DMS79 treated with DMSO at 0.1 percent for 48 hours (cell line): ENCODE data around the gene SIGLEC15.
"Not testable (repeated sequence)": the region's sequence is repeated elsewhere in the genome, so short reads cannot be mapped to it uniquely, and the experiment has no call there.

Experiments used
- DNase-seq: peaks from one replicate; lab custom pipeline; 2025; lab: John Stamatoyannopoulos, UW

The SIGLEC15 gene

GRCh38 chr18:45820106-45820745 is 5.2 kb upstream of the SIGLEC15 start:
- DNase-seq, result no peak

- no peak for DNase-seq
Measured at GRCh38 chr18:45821026-45821425, 4.4 kb upstream of the SIGLEC15 start.

GRCh38 chr18:45821711-45822110 is 3.8 kb upstream of the SIGLEC15 start:
- no peak for DNase-seq

GRCh38 chr18:45826084-45826483 is 609 bp downstream of the SIGLEC15 start:
- no peak for DNase-seq

GRCh38 chr18:45826716-45827115 is 1.2 kb downstream of the SIGLEC15 start:
- not testable (repeated sequence) for DNase-seq

- no peak for DNase-seq
Measured at GRCh38 chr18:45828917-45829811, 3.7 kb downstream of the SIGLEC15 start.

- DNase-seq, result peak; percentile 17
Measured at GRCh38 chr18:45829855-45830254, 4.4 kb downstream of the SIGLEC15 start.

- no peak for DNase-seq
Measured at GRCh38 chr18:45830917-45831316, 5.4 kb downstream of the SIGLEC15 start.

- no peak for DNase-seq
Measured at GRCh38 chr18:45833846-45834245, 8.4 kb downstream of the SIGLEC15 start.

- no peak for DNase-seq
Measured at GRCh38 chr18:45834306-45834705, 8.8 kb downstream of the SIGLEC15 start.

- no peak for DNase-seq
Measured at GRCh38 chr18:45835057-45835636, 9.7 kb downstream of the SIGLEC15 start.

- DNase-seq, result no peak
Measured at GRCh38 chr18:45836242-45837205, 11.0 kb downstream of the SIGLEC15 start.

GRCh38 chr18:45837283-45838070 is 12.0 kb downstream of the SIGLEC15 start:
- peak; percentile 20 for DNase-seq

- DNase-seq, result peak; percentile 38
Measured at GRCh38 chr18:45838302-45839070, 13.0 kb downstream of the SIGLEC15 start.

GRCh38 chr18:45839414-45840395 is 14.2 kb downstream of the SIGLEC15 start:
- DNase-seq, result peak; percentile 57

GRCh38 chr18:45841060-45841764 is 15.7 kb downstream of the SIGLEC15 start:
- DNase-seq, result no peak

GRCh38 chr18:45841765-45842442 is 16.4 kb downstream of the SIGLEC15 start:
- no peak for DNase-seq

GRCh38 chr18:45843019-45843418 is 17.5 kb downstream of the SIGLEC15 start:
- no peak for DNase-seq
